Measurements from ENCODE around the gene SFMBT2.

Gene SFMBT2

GRCh38 chr10:7171825-7172224 lies 239.0 kb downstream of the SFMBT2 start:
- H3K27ac ChIP-seq: no peak overlapping the region
- TF ChIP-seq CTCF (conservative IDR thresholded peaks at IDR 0.05): no peak

- no peak for TF ChIP-seq CTCF (conservative IDR thresholded peaks at IDR 0.05)
- H3K27ac ChIP-seq: no peak overlapping the region
Observed at GRCh38 chr10:7170626-7171322, 240.1 kb downstream of the SFMBT2 start.

GRCh38 chr10:7168414-7168813 lies 242.4 kb downstream of the SFMBT2 start:
- no peak for TF ChIP-seq CTCF (conservative IDR thresholded peaks at IDR 0.05)

GRCh38 chr10:7165500-7166177 lies 245.2 kb downstream of the SFMBT2 start:
- H3K27ac ChIP-seq: peak overlapping the region; percentile 33
- TF ChIP-seq CTCF (conservative IDR thresholded peaks at IDR 0.05): no peak

More at GRCh38 chr10:7168414-7168813, 242.4 kb downstream of the SFMBT2 start:
- no peak overlapping the region for H3K27ac ChIP-seq

- H3K27ac ChIP-seq: no peak overlapping the region
- TF ChIP-seq CTCF (conservative IDR thresholded peaks at IDR 0.05): no peak
Observed at GRCh38 chr10:7164955-7165354, 245.9 kb downstream of the SFMBT2 start.

- TF ChIP-seq CTCF (conservative IDR thresholded peaks at IDR 0.05): no peak
Observed at GRCh38 chr10:7162331-7162730, 248.5 kb downstream of the SFMBT2 start.

GRCh38 chr10:7161484-7162250 lies 249.2 kb downstream of the SFMBT2 start:
- no peak overlapping the region for H3K27ac ChIP-seq
- TF ChIP-seq CTCF (conservative IDR thresholded peaks at IDR 0.05): no peak

More at GRCh38 chr10:7162331-7162730, 248.5 kb downstream of the SFMBT2 start:
- H3K27ac ChIP-seq: no peak overlapping the region
